H1 (cell line): ENCODE measurements around the gene PPP1R12B. TPM values are rescaled to one million over a fixed set of nuclear protein-coding genes. Genes with fewer than 3 reads are reported as not detected.

Experiments
- JUND ChIP-seq: IDR thresholded peaks from 2 replicates; pipeline ENCODE4 v1.6.1; 2011; ENCODE audit warnings: mild to moderate bottlenecking, improper control_type of control experiment, low read length
- PHF8 ChIP-seq: fragments of 200-600 bp; sonication (generic); conservative IDR thresholded peaks from 2 replicates; pipeline ENCODE4 v1.7.1; 2012; ENCODE audit warnings: low read depth, mild to moderate bottlenecking, inconsistent platforms, low read length, moderate library complexity
- ZNF274 ChIP-seq: IDR thresholded peaks from 2 replicates; pipeline ENCODE4 v1.7.0; 2012; ENCODE audit warnings: low read length, borderline replicate concordance; ENCODE audit errors: extremely low read depth
- polyA plus RNA-seq, 7 experiments: library from polyadenylated mRNA; depleted of rRNA in 3 of 7; stranded (reverse) in 5 of 7; unstranded in 2 of 7; fragments of >200 nt in 5 of 7; fragments of 200-250 nt in 2 of 7; gene quantifications; 1 replicate in 5 of 7; 2 replicates in 1 of 7; 4 replicates in 1 of 7; pipeline versions ENCODE4 v1.2.1 to v1.2.3, GENCODE V29; 2011 to 2013; ENCODE audit warnings: missing spikeins in 2 of 7, mixed read lengths in 2 of 7
- total RNA-seq: library from RNA; stranded (reverse); fragmentation: NEBNext Ultra II Directional; extraction: Animal tissue kit (Norgen Biotek cat#: 25700); gene quantifications from 2 replicates; pipeline ENCODE4 v1.2.1, GENCODE V29; 2021

The PPP1R12B gene
- total and polyA plus RNA-seq, 2 of the 8 experiments (the other 6 are each of a cell fraction or from before 2014, with no cell fraction given) = 7.9 to 18.7 TPM

DNA sequence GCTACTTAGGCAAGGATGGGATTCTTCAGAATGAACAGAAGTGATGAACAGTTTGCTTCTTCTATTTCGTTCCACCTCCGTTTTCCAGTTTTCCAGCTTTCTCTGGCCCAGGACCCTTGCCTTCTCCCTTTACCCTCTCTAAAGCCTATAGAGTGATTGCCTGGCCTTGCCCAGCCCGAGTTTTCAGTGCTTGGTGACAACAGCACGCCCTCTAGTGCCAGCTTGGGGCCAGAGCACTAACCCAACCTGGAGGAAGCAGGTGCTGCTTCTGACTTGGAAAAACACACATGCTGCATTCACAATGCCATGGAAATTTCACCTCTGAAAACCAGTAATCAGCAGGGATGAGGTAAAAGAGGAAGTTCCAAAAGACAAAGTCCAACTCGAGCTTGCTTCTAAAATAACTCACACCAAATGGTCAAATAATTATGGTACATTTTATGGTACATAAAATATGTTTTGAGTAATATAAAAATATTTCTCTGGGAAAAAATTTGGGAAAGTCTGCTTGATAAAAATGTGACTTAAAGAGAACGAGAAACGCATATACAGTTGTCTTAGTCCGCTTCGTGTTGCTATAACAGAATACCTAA is 32.8 kb upstream of the PPP1R12B start (continued):
- TF ChIP-seq ZNF274 = no peak
- no peak for TF ChIP-seq JUND
- TF ChIP-seq PHF8 = no peak
- TF ChIP-seq, all 59 proteins: peak for 5
